NCI-H524 (cell line): Measurements from ENCODE around the gene ITGB7.

ENCODE experiments used
- DNase-seq, 2 experiments: peaks; one replicate each; lab custom pipeline; 2025; lab: John Stamatoyannopoulos, UW

ITGB7 gene

DNA sequence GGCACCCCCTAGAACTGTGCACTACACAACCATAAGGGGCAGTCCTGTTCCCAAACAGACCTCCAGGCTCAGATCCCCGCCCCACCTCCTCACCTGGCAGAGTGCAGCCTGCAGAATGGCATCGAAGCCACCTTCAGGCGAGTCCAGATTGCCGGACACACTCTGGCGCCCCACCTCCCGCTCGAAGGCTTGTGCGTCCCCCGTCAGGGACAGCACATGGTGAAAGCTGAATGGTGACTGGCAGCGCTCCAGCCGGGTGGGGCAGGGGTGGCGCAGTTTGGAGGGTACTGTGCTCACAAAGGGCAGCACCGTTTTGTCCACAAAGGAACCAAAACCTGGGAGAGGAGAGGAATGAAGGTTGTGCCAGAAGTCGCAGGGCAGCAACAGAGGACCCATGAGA lies 10.6 kb downstream of the ITGB7 start:
- DNase-seq: peak in 1 of 2 experiments; percentile 37

DNA sequence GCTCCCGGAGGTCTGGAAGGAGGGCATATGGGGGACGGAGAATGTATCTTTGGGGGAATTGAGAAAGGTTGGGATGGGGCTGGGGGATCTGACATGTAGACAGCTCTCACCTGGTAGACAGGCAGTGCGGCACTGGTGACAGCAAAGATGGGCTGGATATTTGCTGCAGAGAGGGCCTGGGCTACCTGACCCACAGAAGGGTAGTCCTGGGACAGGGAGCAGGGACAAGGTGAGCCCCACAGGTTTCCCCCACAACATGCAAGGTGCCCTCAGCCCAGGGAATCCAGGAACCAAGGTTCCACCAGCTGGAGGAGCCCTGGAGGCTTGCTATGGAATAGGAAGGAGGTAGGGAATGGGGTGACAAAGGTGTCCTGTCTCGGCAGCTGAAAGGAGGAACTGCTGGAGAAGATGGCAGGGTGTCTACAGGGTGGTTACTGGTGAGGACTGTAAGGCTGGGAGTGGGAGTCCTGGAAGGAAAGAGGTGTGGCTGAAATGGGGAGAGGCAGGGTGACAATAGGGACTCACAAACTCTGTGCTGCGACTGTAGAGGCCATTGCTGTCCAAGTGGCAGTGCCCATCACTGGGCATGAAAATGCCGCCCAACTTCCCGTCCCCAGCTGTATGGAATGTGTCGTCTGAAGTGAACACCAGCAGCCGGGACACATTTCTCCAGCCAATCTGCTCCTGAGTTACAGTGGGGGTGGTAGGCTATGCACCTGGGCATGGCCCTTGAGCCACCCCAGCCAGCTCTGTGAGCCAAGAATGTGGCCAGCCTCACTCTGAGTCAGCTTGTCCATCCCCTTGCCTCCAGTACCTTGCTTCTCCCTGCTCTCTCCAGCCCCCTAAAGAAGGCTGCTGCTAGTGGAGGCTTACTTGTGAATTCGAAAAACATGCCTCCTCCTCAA lies 11.3 kb downstream of the ITGB7 start:
- DNase-seq: no peak

DNA sequence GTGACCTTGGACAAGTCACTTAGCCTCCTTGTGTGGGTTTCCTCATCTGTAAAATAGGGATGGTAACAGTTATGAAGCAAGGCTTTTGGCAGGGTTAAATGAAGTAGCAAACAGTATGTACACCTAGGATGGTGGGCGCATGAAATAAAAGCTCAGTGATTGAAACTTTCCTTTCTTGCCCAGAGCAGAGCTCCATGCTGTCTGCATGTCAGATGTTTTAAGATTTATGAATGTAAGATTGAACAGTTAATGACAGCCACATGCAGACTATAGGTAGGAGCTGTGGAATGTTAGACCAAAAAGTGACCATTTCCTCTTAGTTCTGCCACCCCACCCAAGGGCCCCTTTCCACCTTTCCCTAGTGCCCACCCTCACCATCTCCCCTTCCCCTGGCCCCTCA lies 12.1 kb downstream of the ITGB7 start:
- no peak for DNase-seq

DNA sequence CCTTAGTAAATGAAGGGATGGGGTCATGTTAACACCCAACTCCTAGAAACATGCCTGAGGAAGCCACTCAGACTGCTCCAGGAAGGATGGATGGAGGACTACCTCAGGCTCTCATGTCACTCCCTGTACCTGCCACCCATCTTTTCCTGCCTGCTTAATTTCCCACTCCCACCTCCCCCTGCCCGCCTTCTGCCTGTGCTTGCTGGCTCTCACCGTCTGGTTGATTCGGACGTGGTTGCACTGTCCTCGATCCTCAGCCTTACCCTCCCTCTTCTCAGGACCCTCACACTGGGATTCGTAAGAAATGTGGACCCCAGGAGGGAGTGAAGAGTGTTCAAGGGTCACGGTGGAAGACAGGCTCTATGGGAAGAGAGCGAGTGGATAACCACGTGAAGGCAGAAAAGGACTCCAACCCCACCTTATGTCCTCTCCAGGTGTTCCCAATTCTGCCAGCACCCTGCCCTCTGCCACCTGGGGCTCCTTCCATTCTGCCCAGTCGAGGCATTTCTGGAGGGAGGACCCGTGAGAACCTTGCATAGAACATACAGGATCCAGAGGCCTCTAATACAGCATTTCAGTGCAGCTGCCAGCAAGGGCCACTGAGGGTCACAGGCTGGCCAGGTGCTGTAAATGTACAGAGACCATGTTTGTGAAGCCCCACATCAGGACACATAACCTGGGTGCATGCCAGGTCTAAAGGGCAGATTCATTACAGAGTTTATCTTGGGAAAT lies 12.9 kb downstream of the ITGB7 start:
- no peak for DNase-seq

DNA sequence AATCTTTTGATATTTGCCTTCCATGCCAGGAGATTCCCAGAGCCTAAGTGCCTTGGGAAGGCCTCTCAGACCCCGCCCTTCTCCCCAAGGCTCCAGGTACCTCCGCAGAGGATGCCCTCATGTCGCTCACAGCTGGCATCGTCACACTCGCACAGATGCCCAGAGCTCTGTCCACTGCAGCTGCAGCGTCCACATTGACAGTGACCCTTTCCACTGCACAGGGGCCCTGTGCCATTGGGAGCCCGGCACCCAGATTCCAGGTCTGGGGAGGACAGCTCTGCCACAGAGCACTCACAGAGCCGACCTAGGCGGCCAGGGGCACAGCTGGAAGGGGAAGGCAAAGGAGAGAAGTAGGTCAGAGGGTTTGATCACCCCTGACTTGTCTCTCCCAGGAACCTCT lies 14.0 kb downstream of the ITGB7 start:
- DNase-seq: no peak

DNA sequence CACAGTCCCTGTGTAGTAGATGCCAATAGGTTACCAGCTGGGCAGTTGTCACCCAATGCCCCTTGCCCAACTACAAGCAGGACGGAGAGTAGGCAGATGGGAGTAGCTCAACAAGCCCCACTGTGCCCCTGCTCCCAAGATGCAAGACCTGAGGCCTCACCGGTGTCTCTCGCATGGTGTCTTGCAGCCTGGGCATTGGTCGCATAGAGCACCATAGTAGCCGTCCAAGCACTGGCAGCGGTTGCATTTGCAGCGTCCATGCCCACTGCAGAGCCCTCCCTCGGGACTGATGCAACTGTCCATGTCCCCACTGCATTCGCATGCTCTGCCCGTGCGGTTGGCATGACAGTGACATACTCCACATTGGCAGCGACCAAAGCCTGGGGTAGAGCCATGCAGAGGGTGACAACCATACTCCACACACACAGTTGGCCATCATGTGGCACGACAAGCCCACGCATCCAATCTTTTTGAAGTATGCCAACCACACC lies 14.5 kb downstream of the ITGB7 start:
- no peak for DNase-seq

DNA sequence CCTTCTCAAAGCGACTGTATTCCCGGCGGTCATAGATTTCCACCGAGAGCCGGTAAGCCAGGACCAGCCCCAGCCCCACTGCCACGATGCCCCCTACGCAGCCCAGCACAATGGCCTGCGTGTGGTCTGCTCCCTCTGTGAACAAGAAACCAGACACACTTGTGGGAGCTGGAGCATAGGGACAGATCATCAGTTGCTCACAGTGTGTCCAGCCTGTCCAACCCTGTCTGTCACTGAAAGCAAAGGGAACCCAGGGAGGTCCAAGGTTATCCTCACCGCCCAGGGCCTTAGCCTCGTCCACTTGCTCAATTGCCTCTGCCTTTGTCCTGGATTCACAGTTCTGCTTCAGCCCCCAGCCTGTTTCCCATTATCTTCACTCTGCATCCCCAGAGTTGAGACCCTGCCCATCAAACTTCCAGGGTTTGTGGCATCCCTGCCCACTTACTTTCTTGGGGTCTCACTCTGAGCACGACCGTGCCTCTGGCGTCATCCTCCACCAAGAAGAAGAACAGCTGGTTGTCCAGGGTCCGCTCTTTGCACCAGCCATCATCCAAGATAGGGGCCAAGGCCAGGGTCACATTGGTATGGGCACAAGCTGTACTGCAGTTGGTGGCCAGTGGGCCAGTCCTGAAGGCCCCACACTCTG lies 15.0 kb downstream of the ITGB7 start:
- no peak for DNase-seq

DNA sequence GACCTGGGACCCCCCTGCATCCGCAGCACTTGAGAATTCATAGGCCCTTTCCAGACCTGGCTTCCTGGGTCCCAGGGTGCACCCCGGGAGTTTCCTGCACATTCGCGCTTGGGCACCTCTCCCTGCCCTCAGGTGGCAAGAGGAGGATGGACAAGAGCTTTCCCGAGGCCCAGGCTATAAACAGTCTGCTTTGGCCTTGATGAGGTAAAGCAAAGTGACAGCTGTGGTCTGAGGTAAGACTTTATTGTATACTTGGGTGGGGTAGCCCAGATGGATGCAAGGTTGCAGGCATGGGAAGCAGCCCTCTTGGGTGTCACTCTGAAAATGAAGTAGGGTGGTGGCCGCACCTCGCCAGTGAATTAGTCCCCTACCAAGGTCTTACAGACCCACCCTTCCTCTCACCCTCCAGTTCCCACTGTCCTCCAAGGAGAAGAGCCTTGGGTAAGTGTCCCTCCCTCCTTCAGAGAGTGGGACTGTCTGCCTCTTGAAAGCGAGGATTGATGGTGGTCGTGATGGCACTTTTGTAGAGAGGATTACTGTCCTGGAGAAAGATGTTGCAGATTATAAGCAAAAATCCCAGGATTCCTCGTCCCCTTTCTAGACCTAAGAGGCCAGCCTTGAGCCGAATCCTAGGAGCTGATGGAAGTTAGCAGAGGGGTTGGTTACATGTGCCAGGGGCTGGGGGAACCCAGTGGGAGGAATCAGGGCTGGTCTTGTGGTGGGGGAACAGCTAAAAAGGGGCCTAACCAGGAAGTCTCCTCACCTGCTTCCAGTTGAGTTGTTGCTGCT lies 15.8 kb downstream of the ITGB7 start:
- DNase-seq: no peak

DNA sequence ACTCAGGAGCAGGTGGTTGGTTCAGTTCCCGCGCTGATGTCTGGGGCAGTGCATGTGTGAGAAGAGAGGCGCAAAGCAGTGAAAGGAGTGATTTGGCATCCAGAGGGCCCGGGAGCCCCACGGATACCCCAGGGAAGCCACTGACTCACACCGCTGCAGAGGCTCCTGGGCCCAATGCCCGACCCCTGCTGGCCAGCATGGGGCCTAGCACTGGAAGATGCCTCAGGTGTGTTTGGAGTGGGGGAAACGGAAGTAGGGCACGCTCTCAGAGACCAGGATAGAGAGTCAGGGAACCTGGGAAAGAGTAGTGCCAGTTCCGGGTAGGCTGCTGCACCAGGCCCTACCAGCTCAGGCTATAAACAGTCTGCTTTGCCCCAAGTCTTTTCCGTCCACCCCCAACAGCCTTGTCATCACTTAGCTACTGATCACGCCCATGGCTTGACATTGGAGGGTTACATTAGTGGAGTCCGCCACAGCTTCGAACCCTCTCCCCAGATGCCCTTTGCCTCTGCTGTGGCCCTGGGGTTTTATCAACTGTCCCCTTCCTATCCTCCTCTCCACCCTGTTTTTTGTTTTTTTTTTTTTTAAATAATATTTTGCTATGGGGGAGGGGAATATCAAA lies 16.8 kb downstream of the ITGB7 start:
- DNase-seq: peak in 1 of 2 experiments; percentile 23

DNA sequence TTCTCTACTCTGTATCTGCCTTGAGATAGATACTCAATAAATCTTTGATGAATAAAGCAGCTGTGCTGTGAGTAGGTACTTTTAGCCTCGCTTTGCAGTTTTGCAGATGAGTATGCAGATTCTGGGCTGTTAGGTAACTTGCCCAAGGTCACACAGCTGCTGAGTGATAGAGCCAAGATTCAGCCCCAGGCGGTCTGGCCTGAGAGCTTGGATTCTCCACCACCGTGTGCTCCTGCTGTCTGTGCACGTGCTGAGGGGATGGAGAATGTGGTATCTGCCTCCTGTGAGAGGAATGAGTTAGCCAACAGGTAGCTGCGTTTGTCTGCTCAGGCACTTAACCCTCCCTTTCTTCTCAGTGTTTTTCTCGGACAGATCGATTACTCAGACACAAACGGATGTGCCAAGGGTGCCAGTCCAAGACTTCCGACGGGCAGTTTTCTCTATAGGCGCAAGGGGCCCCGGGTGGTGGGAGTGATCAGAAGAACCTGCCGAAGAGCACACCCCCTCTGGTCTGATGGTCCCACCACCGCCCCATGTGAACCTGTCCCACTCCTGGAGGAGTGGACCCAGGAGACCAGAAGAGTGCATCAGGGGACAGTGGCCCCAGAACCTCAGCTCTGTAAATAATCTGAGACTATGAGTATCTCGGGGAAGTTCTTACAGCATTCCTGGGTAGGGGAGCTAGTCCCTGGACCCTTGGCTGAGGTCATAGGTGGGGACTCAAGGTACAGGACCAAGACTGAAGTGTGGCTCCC lies 19.7 kb downstream of the ITGB7 start:
- no peak for DNase-seq

DNA sequence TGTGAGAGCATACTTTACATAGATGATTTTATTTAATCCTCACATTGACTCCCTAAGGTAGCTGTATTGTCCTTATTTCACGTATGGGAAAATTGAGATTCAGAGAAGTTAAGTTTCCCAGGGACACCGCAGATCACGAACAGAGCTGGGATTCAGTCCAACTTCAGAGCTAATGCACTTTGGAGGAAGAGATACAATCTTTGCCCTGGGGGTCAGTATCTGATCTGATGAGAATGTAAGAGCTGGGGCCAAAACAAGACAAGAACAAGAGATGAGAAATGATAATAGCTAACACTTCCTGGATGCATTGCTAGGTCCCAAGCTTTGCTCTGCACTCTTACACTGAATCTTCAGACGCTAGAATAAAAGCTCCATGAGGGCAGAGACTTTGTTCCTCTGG lies 20.3 kb downstream of the ITGB7 start:
- DNase-seq: no peak

DNA sequence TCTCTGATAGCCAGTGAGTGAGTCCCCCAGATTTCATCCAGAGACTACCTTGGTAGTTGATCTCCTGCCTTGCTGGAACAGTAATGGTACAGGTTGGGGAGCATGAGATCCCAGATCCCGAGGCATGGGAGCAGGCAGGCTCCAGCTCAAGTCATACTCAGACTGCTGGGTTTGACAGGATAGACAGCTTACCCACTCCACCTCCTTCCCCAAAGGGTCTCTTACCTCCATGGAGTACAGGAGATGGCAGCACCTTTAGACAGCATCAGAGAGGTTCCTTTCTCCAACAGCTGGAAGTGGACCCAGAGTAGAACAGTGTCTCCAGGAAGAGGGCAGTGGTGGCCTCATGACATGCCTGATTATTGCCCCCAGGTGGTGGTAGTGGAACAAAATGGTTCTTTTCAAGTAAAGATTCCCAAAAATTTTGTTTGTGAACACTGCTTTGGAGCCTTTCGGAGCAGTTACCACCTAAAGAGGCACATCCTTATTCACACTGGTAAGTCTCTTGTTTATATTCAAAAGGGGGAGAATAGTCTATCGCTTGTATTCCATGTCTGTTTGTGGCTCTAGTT lies 21.4 kb downstream of the ITGB7 start:
- DNase-seq: no peak

DNA sequence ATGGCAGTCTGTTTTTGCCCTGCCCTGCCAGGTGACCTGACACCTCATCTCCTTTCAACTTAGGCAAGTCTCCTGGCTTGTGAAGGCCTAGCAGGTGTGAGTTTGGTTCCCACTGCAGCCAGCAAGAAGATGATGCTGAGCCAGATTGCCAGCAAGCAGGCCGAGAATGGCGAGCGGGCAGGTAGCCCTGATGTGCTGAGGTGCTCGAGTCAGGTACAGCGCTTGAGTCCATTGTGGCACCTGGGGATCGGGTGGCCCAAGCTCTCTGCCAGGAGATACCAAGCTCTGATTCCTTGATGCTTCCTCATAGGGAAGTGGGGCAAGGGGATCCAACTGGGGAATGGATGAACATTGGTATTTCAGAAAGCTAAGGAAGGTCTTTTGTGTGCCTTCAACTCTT lies 22.2 kb downstream of the ITGB7 start:
- DNase-seq: no peak

DNA sequence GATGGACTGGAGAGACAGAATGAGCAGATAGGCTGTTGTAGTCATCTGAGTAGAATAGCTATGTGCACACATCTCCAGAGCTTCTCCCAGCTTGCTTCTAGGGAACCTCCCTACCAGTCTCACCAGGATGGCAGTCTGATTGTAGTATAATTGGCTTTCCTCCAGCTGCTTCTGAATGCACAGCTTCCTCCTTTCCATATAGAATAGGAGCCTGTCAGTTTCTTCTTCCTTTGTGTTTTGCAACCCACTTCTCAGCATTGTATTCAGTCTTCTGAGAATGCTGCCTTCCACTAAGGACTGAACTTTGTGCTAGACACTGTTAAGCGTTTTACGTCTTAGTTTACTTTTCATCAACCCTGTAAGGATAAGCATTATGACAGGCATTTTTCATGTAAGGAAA lies 24.1 kb downstream of the ITGB7 start:
- DNase-seq: no peak

DNA sequence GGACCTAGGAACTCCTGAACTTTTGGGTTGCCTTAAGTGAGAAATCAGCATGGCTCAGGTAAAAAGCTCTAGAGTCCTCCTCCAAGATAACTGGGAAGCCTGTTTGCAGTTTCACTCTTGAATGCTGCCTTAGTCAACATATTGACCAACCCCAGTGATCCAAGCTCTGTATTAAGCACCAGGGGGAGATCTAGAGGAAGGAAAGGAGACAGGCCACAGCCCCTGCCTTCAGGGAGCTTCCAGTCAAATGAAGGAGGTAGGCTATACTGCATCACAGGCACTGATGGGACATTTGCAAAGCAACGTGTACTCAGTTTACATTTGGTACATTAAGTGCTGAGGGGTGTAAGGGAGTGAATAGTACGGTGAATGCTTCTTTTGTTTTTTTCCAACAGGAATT lies 25.1 kb downstream of the ITGB7 start:
- no peak for DNase-seq

DNA sequence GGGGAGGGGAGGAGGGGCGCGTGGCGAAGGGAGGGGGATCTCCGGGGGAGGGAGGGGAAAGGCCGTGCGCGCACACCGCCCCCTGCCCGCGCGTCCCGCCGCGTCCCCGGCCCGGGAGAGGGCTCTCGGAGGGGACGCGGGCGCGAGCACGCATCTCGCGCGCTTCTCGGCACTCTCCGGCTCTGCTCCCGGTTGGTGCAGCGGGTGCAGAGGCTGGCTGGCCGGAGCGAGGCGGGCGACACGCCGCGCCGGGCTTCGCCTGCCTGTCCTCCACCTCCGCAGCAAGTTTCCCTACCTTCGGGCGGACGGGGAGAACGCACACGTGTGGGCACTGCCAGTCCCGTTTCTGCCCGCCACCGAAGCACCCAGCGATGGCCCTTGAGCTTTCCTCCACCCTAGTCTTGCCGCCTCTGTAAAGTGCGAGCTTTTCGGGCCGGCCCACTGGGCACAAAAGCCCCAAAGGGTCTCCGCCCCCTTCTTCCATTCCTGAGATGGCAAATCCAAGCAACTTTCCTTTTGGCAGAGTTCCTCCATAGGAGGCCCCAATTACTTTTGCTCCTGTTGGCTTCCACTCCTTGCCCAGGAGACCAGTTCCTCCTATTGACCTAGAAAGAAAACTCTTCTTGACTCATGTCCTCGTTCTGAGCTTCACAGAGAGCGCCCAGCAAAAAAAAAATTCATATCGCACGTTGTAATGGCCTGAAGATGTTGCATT lies 26.0 kb downstream of the ITGB7 start:
- DNase-seq: peak; percentile 62 to 76

DNA sequence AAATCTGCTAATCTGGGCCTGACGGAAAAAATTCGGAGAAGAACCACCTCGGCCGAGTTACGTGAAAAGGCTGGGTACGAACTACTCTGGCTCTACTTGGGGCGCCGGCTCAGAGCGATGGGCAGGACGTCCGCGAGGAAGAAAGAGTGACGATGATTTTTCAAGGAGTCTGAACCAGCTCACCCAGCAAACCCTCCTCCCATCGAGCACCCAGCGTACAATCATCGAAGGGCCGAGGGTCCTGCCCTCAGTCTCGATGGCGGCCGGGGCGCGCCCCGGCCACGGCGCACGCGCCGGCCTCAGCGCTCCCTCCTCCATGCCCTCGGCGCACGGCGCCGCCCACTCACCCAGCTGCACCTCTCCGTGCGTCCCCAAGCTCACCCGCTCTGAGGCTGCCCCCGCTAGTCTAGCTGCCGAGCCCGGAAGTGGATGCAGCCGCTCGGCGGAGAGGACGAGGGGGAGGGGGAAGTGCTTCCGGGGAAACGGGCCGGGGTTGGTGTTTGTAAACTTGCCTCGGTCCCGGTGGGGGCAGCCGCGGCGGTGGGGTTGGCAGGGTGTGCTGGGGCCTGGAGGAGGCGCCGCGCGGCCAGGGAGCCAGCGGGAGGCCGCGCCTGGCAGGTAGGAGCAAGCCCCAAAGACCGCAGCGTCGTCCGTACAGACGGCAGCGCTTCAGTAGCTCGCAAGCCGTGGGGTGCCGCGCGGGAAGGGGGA lies 26.7 kb downstream of the ITGB7 start, which contains the start of the genes CSAD and ZNF740:
Gene CSAD, minus strand, starts transcription at position 706 of the 711 bp plus-strand sequence. CDS start 7,455 bp downstream, outside the sequence.
Gene ZNF740, plus strand, starts transcription at position 503 of the 711 bp plus-strand sequence. CDS start 1,262 bp downstream, outside the sequence.
- DNase-seq: peak; percentile 95 to 97

DNA sequence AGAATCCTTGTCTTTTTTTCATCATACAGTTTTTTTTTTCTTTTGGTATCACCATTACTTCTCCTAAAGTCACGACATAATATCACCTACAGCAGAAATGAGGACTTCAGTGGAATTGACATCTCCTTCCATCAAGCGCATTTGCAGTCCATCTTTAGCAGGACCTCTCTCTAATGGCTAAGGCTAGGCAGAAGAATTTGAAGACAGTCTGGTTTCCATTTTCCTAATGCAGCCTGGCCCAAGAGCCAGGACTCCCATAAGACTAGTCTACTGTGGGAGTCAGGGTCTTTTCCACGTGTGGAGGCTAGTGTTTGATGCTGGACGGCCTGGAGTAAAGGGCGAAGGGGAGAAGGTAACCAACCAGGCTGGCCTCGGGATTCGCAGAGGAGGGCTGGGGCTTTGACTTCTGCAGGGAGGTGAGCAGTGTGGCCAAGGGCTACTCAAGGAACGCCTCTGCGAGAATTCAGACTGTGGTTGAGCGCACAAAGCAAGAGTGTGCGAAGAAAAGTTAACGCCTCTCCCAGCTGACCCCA lies 27.3 kb downstream of the ITGB7 start:
- peak in 1 of 2 experiments; percentile 44 for DNase-seq
